Measurements from ENCODE around the gene DDX6. TPM values are rescaled to one million over a fixed set of nuclear protein-coding genes. Genes with fewer than 3 reads are reported as not detected.

Gene DDX6
- total and polyA plus RNA-seq, 9 of the 15 experiments (the other 6 are each of a cell fraction or from before 2014, with no cell fraction given) = 10.0 to 102 (median 58.2) TPM

- peak; percentile 13; the same call in 1 of the 2 replicates for TF ChIP-seq CBFA2T2 (conservative IDR thresholded peaks at IDR 0.05)
- TF ChIP-seq PHF21A (IDR thresholded peaks at IDR 0.05; ENCODE audit: borderline replicate concordance, low read depth) = 0 out of 2 replicates have a peak, but pooled peaks have one; percentile 48
- peak; percentile 48; the same call in 1 of the 2 replicates for TF ChIP-seq NR2C2 (CRISPR knock-in tag; IDR thresholded peaks at IDR 0.05)
- TF ChIP-seq NR2C2 (tag; IDR thresholded peaks at IDR 0.05) = peak; percentile 94
- peak; percentile 36; the same call in 1 of the 2 replicates for TF ChIP-seq ELF1 (tag; IDR thresholded peaks at IDR 0.05)
- no peak; the same call in 1 of the 2 replicates for TF ChIP-seq MTA3 (IDR thresholded peaks at IDR 0.05; ENCODE audit: borderline replicate concordance)
- TF ChIP-seq NFRKB (IDR thresholded peaks at IDR 0.05; ENCODE audit: low read depth) = peak; percentile 60; the same call in 1 of the 2 replicates
- peak; percentile 38; the same call in 1 of the 2 replicates for TF ChIP-seq VEZF1 (CRISPR knock-in tag; IDR thresholded peaks at IDR 0.05)
- TF ChIP-seq THAP7 (CRISPR knock-in tag; IDR thresholded peaks at IDR 0.05) = no peak
- no peak for TF ChIP-seq PBX2 (CRISPR knock-in tag; IDR thresholded peaks at IDR 0.05; ENCODE audit: low read depth)
- TF ChIP-seq PBX2 (tag; conservative IDR thresholded peaks at IDR 0.05; ENCODE audit: low read depth) = no peak
- no peak for TF ChIP-seq ZKSCAN1 (IDR thresholded peaks at IDR 0.05; ENCODE audit: low read depth, low read length)
- peak; percentile 51 for TF ChIP-seq HNRNPLL (IDR thresholded peaks at IDR 0.05; ENCODE audit: low read depth, low read length, poor library complexity, severe bottlenecking)
- TF ChIP-seq ZNF277 (CRISPR knock-in tag; IDR thresholded peaks at IDR 0.05; ENCODE audit: borderline replicate concordance) = no peak
- 0 out of 2 replicates have a peak, but pooled peaks have one; percentile 62 for TF ChIP-seq ZNF175 (CRISPR knock-in tag; IDR thresholded peaks at IDR 0.05; ENCODE audit: low read depth)
- TF ChIP-seq GABPB1 (CRISPR knock-in tag; IDR thresholded peaks at IDR 0.05) = 0 out of 2 replicates have a peak, but pooled peaks have one; percentile 10
- TF ChIP-seq TCF3 (CRISPR knock-in tag; IDR thresholded peaks at IDR 0.05) = peak; percentile 26; the same call in 1 of the 2 replicates
- peak; percentile 66 for TF ChIP-seq POLR2B (IDR thresholded peaks at IDR 0.05; ENCODE audit: low read depth, partially characterized antibody)
- peak; percentile 46 for TF ChIP-seq PKNOX1 (IDR thresholded peaks at IDR 0.05)
- TF ChIP-seq ELF4 (CRISPR knock-in tag; IDR thresholded peaks at IDR 0.05) = peak; percentile 29; the same call in 1 of the 2 replicates
Measured at GRCh38 chr11:118792570-118793124, 1.7 kb upstream of the DDX6 start (continued).

Measured in K562 (cell line).